ENCODE data around the gene DHRSX.

GRCh38 chrX:2500091-2500802, 529 bp downstream of the DHRSX start:
- TF ChIP-seq, protein P1, sequence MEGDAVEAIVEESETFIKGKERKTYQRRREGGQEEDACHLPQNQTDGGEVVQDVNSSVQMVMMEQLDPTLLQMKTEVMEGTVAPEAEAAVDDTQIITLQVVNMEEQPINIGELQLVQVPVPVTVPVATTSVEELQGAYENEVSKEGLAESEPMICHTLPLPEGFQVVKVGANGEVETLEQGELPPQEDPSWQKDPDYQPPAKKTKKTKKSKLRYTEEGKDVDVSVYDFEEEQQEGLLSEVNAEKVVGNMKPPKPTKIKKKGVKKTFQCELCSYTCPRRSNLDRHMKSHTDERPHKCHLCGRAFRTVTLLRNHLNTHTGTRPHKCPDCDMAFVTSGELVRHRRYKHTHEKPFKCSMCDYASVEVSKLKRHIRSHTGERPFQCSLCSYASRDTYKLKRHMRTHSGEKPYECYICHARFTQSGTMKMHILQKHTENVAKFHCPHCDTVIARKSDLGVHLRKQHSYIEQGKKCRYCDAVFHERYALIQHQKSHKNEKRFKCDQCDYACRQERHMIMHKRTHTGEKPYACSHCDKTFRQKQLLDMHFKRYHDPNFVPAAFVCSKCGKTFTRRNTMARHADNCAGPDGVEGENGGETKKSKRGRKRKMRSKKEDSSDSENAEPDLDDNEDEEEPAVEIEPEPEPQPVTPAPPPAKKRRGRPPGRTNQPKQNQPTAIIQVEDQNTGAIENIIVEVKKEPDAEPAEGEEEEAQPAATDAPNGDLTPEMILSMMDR (IDR thresholded peaks at IDR 0.05; ENCODE audit: low read depth, low read length): no peak
- TF ChIP-seq MAX (IDR thresholded peaks at IDR 0.05; ENCODE audit: low read depth, low read length): no peak
- no peak for TF ChIP-seq POLR2A (IDR thresholded peaks at IDR 0.05; ENCODE audit: extremely low read depth, insufficient read length)
- no peak for TF ChIP-seq MYC (IDR thresholded peaks at IDR 0.05; ENCODE audit: low read depth, low read length)

All from NB4 (cell line).